Globus pallidus (tissue), 1 donor: Measurements from ENCODE around the gene DAND5.

Source experiments
- DNase-seq: peaks from one replicate; pipeline ENCODE4 v3.0.0-alpha.2; 2015; ENCODE audit warnings: low spot score

Gene DAND5

GRCh38 chr19:12994701-12995595 lies 25.6 kb downstream of the DAND5 start, which contains the start of gene NFIX:
TSS of gene NFIX (plus strand) at chr19:12995475. CDS start at chr19:12995838, 363 bp downstream.
- no peak for DNase-seq

- DNase-seq = no peak
These were observed 26.4 kb downstream of the DAND5 start for GRCh38 chr19:12995596-12996405.

- DNase-seq = no peak
These were observed 27.2 kb downstream of the DAND5 start for GRCh38 chr19:12996406-12997094.

GRCh38 chr19:12997179-12997966 lies 28.0 kb downstream of the DAND5 start:
- no peak for DNase-seq

- DNase-seq = no peak
These were observed 28.9 kb downstream of the DAND5 start for GRCh38 chr19:12997967-12998940.

- DNase-seq = no peak
These were observed 31.8 kb downstream of the DAND5 start for GRCh38 chr19:13001166-13001501.

- DNase-seq = peak; percentile 94
These were observed 32.3 kb downstream of the DAND5 start for GRCh38 chr19:13001502-13002165.

GRCh38 chr19:13002166-13002898 lies 33.0 kb downstream of the DAND5 start:
- peak; percentile 97 for DNase-seq

GRCh38 chr19:13003081-13003480 lies 33.7 kb downstream of the DAND5 start:
- peak; percentile 56 for DNase-seq

GRCh38 chr19:13004273-13004672 lies 34.9 kb downstream of the DAND5 start:
- no peak for DNase-seq

- DNase-seq = no peak
These were observed 35.9 kb downstream of the DAND5 start for GRCh38 chr19:13005253-13005652.

GRCh38 chr19:13005861-13006370 lies 36.5 kb downstream of the DAND5 start:
- DNase-seq = no peak

- DNase-seq = peak; percentile 56
These were observed 37.3 kb downstream of the DAND5 start for GRCh38 chr19:13006431-13007281.

- DNase-seq = peak; percentile 40
These were observed 38.1 kb downstream of the DAND5 start for GRCh38 chr19:13007292-13008045.

- DNase-seq = no peak
These were observed 39.8 kb downstream of the DAND5 start for GRCh38 chr19:13008926-13009787.
